GM12891 (cell line): Measurements from ENCODE around the gene TEX13B.

ENCODE experiments used
- POLR2A ChIP-seq: IDR thresholded peaks from 2 replicates; pipeline ENCODE4 v1.6.1; 2011; ENCODE audit warnings: low read depth, low read length, control low read depth
- POLR2AphosphoS5 ChIP-seq: IDR thresholded peaks from 2 replicates; pipeline ENCODE4 v1.6.1; 2011; ENCODE audit warnings: low read depth, low read length, control low read depth
- SPI1 ChIP-seq: IDR thresholded peaks from 2 replicates; pipeline ENCODE4 v1.6.1; 2011; ENCODE audit warnings: low read depth, low read length, control low read depth

DNA sequence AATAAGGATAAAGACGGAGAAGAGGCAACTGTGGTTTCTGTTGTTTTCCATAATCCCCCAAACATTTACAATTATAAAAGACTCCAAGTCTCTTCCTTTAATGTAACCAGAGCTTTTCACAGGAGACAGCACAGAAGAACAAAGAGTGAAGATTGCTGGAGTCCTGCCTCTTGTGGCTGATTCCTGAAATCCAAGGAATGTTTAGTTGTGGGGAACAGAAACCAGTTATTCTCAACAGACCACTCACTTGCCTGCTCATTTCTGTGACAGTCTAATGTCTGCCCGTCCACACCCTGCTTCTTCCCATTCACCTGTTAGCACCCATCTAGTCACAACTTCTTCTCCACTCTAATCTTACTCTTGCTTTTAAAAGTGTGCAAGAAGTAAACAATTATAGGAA, 12.1 kb downstream of the TEX13B start:
- TF ChIP-seq POLR2A, result no peak
- no peak for TF ChIP-seq POLR2AphosphoS5
- no peak for TF ChIP-seq SPI1
